Activated T-cell treated with anti-CD3 and anti-CD28 coated beads, Interleukin-2, amount 50 U/mL, for 48 hours (primary cell): ENCODE measurements around the gene TYMS.
"Not testable (repeated sequence)": the region's sequence is repeated elsewhere in the genome, so short reads cannot be mapped to it uniquely, and the experiment has no call there.

Experiments used
- DNase-seq, 2 experiments: peaks; one replicate each; pipeline ENCODE4 v3.0.0-alpha.2; 2020

TYMS gene

GRCh38 chr18:679516-679915 lies 22.1 kb downstream of the TYMS start:
- DNase-seq: no peak

- DNase-seq: no peak
Observed at GRCh38 chr18:680392-680791, 22.9 kb downstream of the TYMS start.

GRCh38 chr18:681985-682384 lies 24.5 kb downstream of the TYMS start:
- DNase-seq: peak; percentile 53 to 62

GRCh38 chr18:682416-682815 lies 25.0 kb downstream of the TYMS start:
- DNase-seq: not testable (repeated sequence)

- DNase-seq: no peak
Observed at GRCh38 chr18:682833-683232, 25.4 kb downstream of the TYMS start.

- no peak for DNase-seq
Observed at GRCh38 chr18:683531-683930, 26.1 kb downstream of the TYMS start.

- no peak for DNase-seq
Observed at GRCh38 chr18:685438-685837, 28.0 kb downstream of the TYMS start.

- no peak for DNase-seq
Observed at GRCh38 chr18:686339-687111, 29.1 kb downstream of the TYMS start.

GRCh38 chr18:688323-688722 lies 30.9 kb downstream of the TYMS start:
- DNase-seq: no peak

- no peak for DNase-seq
Observed at GRCh38 chr18:692824-693223, 35.4 kb downstream of the TYMS start.

GRCh38 chr18:693466-694187 lies 36.2 kb downstream of the TYMS start:
- DNase-seq: no peak

- no peak for DNase-seq
Observed at GRCh38 chr18:697012-697411, 39.6 kb downstream of the TYMS start.

GRCh38 chr18:697800-698199 lies 40.3 kb downstream of the TYMS start:
- DNase-seq: peak; percentile 6 to 10

- DNase-seq: peak; percentile 19 to 23
Observed at GRCh38 chr18:703213-703967, 45.9 kb downstream of the TYMS start.

- DNase-seq: peak; percentile 4 to 5
Observed at GRCh38 chr18:706405-706804, 49.0 kb downstream of the TYMS start.

- peak; percentile 7 to 11 for DNase-seq
Observed at GRCh38 chr18:708096-708495, 50.6 kb downstream of the TYMS start.

GRCh38 chr18:709771-710170 lies 52.3 kb downstream of the TYMS start:
- no peak for DNase-seq

GRCh38 chr18:710418-711300 lies 53.2 kb downstream of the TYMS start:
- peak in 1 of 2 experiments; percentile 10 for DNase-seq

- DNase-seq: no peak
Observed at GRCh38 chr18:711310-711656, 53.8 kb downstream of the TYMS start.

GRCh38 chr18:711657-712400 lies 54.4 kb downstream of the TYMS start:
- DNase-seq: peak; percentile 79 to 82

- DNase-seq: peak; percentile 95 to 96
Observed at GRCh38 chr18:712401-713134, 55.1 kb downstream of the TYMS start, which contains the start of gene ENOSF1. Gene ENOSF1 (minus strand): TSS chr18:712630. CDS start chr18:712587, 43 bp downstream.
